ENCODE results near the gene ZCCHC7.
"Not testable (repeated sequence)": the region's sequence is repeated elsewhere in the genome, so short reads cannot be mapped to it uniquely, and the experiment has no call there.

DNA sequence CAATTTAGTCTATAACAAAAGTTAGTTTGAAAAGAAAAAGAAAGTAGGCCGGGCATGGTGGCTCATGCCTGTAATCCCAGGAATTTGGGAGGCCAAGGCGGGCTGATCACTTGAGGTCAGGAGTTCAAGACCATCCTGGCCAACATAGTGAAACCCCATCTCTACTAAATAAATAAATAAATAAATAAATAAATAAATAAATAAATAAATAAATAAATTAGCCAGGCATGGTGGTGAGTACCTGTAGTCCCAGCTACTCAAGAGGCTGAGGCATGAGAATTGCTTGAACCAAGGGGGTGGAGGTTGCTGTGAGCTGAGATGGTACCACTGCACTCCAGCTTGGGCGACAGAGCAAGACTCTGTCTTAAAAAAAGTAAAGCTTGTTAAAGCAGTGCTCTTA, 277.6 kb downstream of the ZCCHC7 start:
- TF ChIP-seq, protein P1, sequence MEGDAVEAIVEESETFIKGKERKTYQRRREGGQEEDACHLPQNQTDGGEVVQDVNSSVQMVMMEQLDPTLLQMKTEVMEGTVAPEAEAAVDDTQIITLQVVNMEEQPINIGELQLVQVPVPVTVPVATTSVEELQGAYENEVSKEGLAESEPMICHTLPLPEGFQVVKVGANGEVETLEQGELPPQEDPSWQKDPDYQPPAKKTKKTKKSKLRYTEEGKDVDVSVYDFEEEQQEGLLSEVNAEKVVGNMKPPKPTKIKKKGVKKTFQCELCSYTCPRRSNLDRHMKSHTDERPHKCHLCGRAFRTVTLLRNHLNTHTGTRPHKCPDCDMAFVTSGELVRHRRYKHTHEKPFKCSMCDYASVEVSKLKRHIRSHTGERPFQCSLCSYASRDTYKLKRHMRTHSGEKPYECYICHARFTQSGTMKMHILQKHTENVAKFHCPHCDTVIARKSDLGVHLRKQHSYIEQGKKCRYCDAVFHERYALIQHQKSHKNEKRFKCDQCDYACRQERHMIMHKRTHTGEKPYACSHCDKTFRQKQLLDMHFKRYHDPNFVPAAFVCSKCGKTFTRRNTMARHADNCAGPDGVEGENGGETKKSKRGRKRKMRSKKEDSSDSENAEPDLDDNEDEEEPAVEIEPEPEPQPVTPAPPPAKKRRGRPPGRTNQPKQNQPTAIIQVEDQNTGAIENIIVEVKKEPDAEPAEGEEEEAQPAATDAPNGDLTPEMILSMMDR (IDR thresholded peaks at IDR 0.05; ENCODE audit: extremely low read depth in 1 of 2, insufficient read depth in 1 of 2, low read depth in 1 of 2, low read length in 2 of 2) = not testable (repeated sequence)
- not testable (repeated sequence) for TF ChIP-seq POLR2A (IDR thresholded peaks at IDR 0.05; ENCODE audit: low read depth, low read length); JUN (IDR thresholded peaks at IDR 0.05; ENCODE audit: borderline replicate concordance, insufficient read depth, insufficient read length, low read depth); POLR2AphosphoS5 (IDR thresholded peaks at IDR 0.05; ENCODE audit: insufficient read depth, low read depth, low read length); FOS (IDR thresholded peaks at IDR 0.05; ENCODE audit: borderline replicate concordance, insufficient read depth, low read length); EZH2 (IDR thresholded peaks at IDR 0.05; ENCODE audit: borderline replicate concordance, low read depth, low read length, severe bottlenecking)
- TF ChIP-seq, protein P2, sequence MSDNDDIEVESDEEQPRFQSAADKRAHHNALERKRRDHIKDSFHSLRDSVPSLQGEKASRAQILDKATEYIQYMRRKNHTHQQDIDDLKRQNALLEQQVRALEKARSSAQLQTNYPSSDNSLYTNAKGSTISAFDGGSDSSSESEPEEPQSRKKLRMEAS (IDR thresholded peaks at IDR 0.05; ENCODE audit: insufficient read depth, insufficient read length) = not testable (repeated sequence)
